SK-N-DZ (cell line): ENCODE results near the gene CPNE1.

Experiments used
- DNase-seq: peaks from one replicate; pipeline ENCODE4 v3.0.0-alpha.2; 2015; ENCODE audit warnings: low spot score

The CPNE1 gene

GRCh38 chr20:35600176-35600992 lies 64.3 kb downstream of the CPNE1 start:
- DNase-seq = no peak

DNA sequence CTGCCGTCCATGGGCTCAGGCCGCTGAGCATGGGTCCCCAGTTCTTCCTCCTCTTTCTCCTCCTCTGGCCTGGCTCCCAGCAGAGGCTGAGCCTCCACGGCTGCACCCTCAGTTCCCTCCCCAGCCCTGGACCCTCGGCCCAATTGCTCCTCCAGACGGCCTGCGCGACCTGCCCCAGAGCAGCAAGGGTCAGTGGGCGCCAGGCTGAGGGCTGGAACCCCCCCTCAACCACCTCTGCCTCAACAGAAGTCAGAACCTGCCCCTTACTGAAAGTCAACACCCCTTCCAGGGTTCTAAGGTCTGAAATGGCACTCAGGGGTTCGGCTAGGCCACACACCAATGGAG lies 65.0 kb downstream of the CPNE1 start:
- DNase-seq = no peak

DNA sequence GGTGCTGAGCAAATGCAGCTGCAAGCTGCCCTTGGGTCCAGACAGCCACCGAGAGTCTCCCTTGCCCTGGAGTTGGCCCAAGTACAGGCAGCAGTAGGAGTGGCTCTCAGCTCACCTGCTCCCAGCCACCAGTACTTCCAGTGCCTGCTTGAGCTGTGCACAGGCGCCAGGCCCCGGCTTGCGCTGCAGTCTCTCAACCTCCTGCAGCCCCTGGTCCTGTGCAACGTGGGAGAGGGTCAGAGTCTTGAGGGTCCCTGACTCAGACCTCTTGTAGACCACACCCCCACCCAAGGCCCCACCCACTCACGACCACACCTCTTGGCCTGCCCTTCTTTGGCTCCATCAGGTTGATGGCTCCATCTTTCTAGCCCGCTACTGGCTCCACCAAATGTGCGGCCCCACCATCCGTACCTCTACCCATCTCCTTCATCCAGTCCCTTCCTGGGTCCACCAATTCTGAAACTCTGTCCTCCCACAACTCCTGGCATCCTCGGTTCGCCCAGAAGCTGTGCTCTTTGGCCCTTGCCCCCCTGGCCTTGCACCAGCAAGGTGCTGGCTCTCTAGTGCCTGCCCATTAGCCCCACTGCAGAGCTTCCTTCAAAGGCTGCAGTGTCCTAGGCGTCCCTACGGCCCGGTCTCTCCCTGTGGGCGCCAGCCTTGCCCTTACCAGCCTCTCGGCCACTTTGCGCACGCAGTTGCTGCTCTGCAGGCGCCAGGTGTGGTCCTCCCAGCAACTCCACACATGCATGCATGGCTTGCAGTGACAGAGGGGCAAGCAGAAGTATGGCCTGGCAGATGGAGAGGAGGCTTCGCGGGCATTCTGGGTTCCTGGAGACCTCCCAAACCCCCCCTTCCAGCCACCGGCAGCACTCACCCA lies 65.6 kb downstream of the CPNE1 start:
- DNase-seq = peak; percentile 78

DNA sequence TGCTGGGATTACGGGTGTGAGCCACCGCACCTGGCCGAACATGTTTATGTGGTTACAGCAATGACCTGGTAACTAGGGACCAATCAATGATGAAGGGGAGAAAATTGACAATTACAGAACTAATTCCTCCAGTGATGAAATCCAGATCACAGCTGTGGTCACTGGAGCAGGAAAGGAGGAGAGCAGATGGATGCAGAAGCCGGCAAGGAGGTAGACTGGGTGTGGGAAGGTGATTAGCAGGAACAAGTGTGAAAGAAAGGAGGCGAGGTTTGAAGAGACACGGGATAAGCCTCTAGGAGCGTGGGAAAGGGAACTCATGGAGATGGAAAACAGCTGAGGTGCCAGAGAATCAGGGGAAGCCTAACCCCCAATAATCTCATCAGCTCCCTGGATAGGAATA lies 66.2 kb downstream of the CPNE1 start:
- DNase-seq = peak; percentile 91

DNA sequence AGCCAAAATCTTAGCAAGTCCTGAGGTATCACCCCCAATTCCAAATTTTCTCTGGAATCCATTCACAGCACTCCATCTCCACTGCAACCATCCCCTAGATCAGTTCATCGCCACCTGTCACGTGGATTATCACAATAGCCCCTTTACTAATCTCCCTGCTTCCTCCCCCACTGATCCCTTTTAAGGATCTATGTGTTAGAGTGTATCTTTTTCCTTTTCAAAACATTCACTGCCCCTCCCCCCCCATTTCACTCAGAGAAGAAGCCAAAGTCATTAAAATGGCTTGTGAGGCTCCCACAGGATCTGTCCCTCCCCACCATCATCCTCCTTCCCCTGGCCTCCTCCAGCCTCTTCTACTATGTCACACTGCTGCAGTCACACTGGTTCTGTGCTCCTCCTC lies 67.5 kb downstream of the CPNE1 start:
- no peak for DNase-seq

DNA sequence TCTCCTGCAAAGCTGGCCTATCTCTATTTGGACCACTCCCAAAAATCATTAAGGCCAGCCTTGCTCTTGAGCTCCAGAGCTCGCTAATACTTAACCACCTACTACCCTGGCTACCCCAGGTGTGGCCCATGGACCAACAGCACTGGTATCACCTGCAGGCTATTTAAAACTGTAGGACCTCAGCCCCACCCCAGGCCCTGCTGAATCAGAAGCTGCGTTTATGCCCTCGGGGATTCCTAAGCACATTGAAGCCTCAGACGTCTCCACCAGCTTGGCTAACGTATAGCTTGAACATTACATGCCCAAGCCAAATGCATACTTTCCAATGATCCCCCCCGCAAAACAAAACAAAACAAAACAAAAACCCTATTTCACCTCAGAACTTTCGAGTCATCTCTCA lies 68.8 kb downstream of the CPNE1 start:
- no peak for DNase-seq

DNA sequence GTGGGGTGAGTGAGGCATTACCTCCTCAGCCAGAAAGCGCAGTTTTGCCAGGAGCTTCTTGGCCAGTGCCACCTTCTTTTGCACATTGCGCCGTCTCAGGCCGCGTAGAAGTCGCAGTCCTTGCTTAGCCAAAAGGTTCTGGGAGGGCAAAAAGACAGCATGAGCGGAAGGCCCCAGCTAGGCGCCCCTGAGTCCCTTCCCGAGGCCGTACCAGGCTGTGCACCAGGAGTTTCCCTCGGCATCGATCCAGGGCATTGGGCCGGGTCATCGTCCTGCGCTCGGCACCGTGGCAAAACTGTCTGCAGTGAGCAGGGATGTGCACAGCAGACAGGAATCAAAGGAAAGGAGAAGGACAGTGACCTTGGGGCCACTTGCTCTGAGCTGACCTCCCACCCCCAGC lies 69.2 kb downstream of the CPNE1 start:
- DNase-seq = no peak

- DNase-seq = no peak
These were observed 72.2 kb downstream of the CPNE1 start for GRCh38 chr20:35592339-35592974.

GRCh38 chr20:35588397-35588796 lies 76.3 kb downstream of the CPNE1 start:
- no peak for DNase-seq

DNA sequence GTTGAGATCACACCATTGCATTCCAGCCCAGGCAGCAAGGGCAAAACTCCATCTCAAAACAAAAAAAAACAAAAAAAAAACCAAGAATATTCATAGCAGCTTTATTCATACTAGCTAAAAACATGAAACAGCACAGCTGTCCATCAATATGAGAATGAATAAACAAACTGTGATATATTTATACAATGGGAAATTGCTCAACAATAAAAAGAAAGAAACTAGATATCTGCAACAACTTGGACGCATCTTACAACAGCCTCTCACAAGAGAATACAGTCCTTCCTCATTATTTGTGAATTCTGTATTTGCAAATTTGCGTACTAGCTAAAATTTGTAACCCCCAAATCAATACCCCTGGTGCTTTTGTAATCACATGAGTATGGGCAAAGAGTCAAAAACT lies 77.3 kb downstream of the CPNE1 start:
- no peak for DNase-seq

DNA sequence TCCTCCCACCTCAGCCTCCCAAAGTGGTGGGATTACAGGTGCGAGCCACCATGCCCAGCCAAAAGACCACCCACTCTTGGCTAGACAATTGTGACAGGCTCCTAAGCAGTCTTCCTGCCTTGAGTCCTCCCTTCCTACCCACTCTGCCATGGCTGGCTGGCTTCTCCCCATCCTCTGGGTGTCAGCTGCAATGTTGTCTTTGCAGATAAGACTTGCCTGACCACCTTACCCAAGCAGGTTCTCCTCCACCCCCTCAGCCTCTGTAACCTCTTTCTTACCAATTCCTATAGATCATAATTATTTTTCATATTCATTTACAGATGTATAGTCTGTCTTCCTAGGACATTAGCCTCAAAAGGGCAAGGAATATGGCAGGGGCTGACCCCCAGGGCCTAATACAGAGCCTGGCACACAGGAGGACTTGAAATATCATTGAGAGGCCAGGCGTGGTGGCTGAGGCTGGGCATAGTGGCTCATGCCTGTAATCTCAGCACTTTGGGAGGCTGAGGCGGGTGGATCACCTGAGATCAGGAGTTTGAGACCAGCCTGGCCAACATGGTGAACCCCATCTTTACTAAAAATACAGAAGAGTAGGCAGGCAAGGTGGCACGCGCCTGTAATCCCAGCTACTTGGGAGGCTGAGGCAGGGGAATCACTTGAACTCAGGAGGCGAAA lies 77.8 kb downstream of the CPNE1 start:
- no peak for DNase-seq

DNA sequence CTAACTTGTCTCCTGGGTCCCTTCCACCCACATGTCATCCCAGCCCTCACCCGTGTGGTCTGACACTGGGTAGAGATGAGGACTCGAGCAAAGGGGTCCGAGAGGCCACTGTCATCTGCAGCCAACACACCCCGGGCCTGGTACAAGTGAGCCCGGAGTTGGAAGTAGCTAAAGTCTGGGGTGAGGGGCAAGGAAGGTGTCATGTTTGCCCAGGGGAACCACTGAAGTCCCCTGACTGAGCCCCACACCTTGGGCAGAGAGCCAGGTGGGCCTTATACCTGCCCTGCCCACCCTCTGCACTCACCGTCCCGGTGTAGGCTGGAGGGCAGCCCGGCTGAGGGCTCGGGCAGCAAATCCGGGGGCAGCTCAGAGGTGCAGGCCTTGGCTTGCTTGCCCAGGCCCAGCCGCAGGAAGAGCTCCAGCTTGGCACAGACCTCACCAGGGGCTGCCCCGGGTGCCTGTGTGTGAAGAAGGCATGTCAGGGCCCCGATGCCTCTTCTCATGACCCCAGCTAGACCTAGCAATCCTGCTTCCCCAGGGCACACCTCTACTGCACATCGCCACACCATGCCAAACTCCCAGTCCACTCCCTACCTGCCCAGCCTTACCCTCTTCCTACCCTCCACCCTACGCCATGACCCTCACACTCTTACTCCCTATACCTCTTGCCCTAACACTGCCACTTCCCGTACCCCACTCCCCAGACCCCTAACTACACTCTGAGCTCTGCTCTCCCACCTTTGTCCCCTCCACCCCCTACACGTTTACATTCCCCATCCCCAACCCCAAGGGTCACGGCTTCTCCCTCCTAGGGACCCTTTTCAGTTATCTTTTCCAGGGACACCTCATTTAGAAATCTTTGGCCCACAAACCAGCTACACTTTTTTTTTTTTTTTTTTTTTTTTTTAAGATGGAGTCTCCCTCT lies 80.8 kb downstream of the CPNE1 start:
- DNase-seq = no peak

DNA sequence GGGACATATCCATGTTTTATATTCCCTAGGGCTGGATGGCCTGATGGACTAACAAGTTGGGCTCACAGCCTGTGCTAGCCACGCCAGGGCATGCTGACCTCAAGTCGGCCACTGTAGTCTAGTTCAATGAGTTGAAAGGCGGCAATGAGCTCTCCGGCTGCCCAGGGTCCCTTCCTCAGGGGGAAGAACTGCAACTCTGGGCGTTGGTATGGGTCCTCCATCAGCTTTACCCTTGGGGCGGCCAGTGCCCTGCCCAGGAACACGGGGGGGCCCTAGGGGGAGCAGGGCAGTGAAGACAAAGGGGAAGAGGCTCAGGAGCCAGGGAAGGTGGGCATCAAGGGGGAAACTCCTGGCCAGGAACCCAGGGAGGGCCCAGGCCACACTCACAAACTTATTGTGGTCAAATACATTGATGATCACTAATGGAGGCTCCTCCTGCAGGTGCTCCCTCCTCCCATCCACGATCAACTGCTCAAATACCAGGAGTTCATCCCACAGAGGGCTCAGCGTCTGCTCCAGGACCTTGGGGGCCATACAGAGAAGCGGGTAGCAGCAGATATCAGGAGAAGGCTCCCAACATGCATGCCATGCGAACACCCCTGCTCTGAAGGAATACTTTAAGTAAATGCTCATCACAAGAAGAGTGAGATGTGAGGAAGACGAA lies 81.8 kb downstream of the CPNE1 start:
- DNase-seq = no peak

GRCh38 chr20:35582131-35582530 lies 82.6 kb downstream of the CPNE1 start:
- DNase-seq = no peak

- DNase-seq = no peak
These were observed 85.5 kb downstream of the CPNE1 start for GRCh38 chr20:35579196-35579595.

DNA sequence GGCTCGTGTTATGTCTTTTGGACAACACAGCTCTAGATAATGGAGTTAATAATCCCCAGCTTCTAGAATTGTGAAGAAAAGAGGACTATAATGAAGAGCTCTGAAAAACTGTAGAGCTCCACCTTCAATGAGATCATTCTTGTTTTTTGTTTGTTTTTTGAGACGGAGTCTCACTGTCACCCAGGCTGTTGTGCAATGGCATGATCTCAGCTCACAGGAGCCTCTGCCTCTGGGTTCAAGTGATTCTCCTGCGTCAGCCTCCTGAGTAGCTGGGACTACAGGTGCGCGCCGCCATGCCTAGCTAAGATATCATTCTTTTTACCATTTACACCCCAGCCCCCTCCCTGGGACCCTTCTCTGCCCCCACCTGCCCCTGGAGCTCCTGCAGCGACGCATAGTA lies 86.2 kb downstream of the CPNE1 start:
- no peak for DNase-seq

DNA sequence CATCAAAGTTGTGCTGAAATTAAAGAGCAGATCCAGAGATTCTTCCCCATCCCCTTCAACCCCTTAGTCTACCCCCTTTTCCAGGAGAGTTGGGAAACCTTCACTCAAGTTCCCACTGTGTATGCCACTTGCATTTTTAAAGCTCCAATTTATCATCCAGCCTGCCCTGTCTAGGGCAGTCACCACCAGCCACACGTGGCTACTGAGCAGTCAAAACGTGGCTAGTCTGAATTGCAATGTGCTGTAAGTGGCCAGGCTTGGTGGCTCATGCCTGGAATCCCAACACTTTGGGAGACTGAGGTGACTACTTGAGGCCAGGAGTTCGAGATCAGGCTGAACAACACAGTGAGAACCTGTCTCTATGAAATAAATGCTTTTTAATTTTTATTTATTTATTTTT lies 87.9 kb downstream of the CPNE1 start:
- DNase-seq = no peak
